GM12864 (cell line): ENCODE measurements around the gene RPL35.
"Not testable (repeated sequence)": the region's sequence is repeated elsewhere in the genome, so short reads cannot be mapped to it uniquely, and the experiment has no call there.

ENCODE experiments used
- DNase-seq: peaks from one replicate; pipeline ENCODE4 v3.0.0-alpha.2; 2011; ENCODE audit warnings: low read depth
- H3K4me3 ChIP-seq: 2 replicates; pipeline ENCODE4 v1.5.1; 2011; ENCODE audit warnings: mild to moderate bottlenecking, low read depth, low read length, control low read depth
- CTCF ChIP-seq: IDR thresholded peaks from 2 replicates; pipeline ENCODE4 v1.5.1; 2011; ENCODE audit warnings: low read depth, mild to moderate bottlenecking, moderate library complexity, low read length, control low read depth, inconsistent platforms; ENCODE audit errors: missing control alignments

RPL35 gene

GRCh38 chr9:124852829-124853531 lies 8.8 kb downstream of the RPL35 start, which contains the start of gene WDR38:
Gene WDR38 (plus strand): TSS chr9:124853460. CDS start chr9:124853532, 72 bp downstream.
- no peak for DNase-seq
- TF ChIP-seq CTCF: peak; percentile 84
- peak within 1 kb of the TSS; percentile 55 for H3K4me3 ChIP-seq

DNA sequence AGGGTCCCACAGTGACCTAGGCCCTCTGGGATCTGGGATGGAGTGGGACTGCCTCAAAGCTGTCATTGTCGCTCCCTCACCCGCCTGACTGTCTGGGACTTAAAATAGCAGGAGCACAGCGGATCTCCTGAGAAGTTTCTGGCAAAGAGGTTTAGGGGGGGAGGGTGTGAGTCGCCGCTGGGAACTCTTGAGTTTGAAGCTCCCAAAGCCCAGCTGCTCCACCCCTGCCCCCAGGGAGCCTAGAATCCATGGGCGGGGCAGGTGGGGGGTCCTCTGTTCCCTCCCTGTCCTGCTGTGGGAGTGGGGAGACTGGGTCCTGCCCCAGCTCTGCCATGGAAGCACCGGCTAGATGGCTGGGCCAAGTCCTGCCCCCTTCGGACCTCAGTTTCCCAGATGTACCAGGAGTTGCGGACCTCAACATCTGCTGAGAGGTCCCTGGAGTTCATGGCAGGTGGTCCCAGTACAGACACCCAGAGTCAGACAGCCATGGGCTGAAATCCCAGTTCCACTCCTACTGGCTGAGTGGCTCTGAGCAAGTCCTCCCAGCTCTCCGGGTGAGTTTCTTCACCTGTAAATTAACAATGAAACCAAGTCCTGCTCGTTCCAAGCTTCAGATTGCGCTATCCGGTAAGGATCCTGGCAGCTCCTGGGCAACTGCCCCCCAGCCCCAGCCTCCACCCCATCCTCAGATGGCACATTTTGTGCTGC lies 9.5 kb downstream of the RPL35 start:
- no peak for TF ChIP-seq CTCF
- H3K4me3 ChIP-seq: no peak overlapping the region
- DNase-seq: no peak

DNA sequence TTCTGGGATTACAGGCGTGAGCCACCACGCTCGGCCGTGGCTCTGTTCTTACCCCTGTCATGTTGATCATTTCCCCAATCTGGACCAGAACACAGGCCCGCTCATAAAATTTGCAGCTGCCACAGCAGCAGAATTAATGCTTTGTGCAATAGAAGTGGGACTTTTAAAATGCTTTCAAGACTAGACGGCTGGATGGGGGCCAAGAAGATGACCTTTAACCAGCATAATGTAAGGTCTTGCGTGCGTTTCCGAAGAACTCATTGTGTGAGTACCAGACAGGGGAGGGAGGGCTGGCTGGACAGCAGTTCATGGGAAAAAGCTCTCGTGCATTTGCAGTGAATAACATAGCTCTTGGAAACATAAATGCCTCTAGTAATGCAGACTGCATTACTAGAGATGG lies 12.0 kb downstream of the RPL35 start:
- no peak for DNase-seq
- no peak overlapping the region for H3K4me3 ChIP-seq
- no peak for TF ChIP-seq CTCF

DNA sequence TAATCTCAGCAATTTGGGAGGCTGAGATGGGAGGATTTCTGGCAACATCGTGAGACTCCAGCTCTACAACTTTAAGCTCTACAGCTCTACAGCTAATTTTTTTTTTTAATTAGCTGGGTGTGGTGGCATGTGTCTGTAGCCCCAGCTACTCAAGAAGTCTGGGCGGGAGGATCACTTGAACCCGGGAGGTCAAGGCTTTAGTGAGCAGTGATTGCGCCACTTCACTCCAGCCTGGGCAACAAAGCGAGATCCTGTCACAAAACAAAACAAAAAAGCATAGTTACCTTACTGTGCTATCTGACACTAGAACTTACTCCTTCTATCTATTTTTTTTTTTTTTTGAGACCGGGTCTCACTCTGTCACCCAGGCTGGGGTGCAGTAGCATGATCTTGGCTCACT lies 14.8 kb downstream of the RPL35 start:
- DNase-seq: no peak
- TF ChIP-seq CTCF: no peak
- no peak overlapping the region for H3K4me3 ChIP-seq

- not testable (repeated sequence) for DNase-seq, H3K4me3 ChIP-seq
Measured at GRCh38 chr9:124846467-124846866, 15.3 kb downstream of the RPL35 start.

GRCh38 chr9:124844291-124844690 lies 17.5 kb downstream of the RPL35 start:
- no peak for TF ChIP-seq CTCF
- no peak for DNase-seq
- no peak overlapping the region for H3K4me3 ChIP-seq

DNA sequence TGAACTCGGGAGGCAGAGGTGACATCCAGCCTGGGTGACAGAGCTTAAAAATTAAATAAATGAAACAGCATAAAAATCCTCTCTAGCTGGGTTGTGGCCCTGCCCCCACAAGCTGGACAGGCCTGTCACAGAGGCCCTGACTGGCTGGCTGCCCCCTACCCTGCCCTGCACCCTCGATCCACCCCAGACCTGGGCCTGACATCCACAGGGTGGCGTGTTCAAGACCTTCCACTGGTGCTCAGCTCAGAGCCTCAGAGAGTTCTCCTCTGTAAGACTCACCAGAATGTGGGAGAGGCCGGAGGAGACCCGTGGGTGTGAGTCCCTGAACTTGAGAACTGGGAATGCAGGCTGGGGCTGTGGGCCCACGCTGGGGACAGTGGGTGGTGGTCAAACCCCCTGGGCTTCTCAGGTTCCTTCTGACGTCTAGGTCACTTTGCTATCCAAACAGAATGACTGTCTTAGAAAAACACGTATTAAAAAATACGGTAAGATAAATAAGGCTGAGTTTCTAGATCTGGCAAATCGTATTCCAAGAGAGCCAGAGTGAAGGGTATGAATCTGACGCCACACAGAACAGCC lies 18.2 kb downstream of the RPL35 start:
- DNase-seq: no peak
- no peak for TF ChIP-seq CTCF

More for the DNA sequence above, 18.2 kb downstream of the RPL35 start:
- H3K4me3 ChIP-seq: no peak overlapping the region
